Measurements from ENCODE around the gene PDZRN3.

PDZRN3 gene

DNA sequence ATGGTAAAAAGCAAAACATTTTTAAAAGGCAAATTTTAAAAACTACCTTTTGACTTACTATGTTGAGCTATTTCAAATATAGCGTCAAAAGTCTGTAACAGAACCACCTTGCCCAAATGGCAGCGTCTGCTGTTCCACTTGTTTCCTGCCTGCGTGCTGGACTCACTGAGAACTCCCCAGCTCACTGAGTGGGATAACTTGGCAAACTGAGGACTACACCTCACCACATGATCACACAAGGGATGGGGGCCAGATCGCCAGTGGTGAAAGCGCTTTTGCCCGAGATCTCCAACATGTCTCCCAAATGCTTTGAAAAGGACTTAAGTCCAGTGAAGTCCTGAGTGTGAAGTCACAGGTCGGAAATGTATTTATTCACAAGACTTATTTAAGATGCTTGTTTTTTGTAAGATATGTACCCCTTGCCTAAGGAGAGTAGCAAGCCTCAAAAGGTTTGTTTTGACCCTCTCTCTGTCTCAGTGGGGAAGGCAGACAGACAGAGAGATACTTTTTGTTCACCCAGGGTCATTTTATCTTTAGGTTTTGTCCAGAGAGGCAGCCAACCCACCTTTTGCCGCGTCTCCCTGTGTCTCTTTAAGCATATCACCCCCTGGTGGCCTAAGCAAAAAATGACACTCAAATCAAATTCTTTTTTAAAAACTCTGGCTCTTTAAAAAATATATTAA is 192.6 kb downstream of the PDZRN3 start:
- in situ Hi-C loops (cut with MboI; ENCODE audit: low sequenced_read_pairs), result loop anchor here (25.0 kb wide), 1 partner anchor 320 kb away; no protein-coding TSS in a partner anchor

- in situ Hi-C loops (cut with MboI; ENCODE audit: low sequenced_read_pairs), result loop anchor here (25.0 kb wide), 1 partner anchor 319 kb away; no protein-coding TSS in a partner anchor
These were observed 193.4 kb downstream of the PDZRN3 start for GRCh38 chr3:73431183-73431900.

DNA sequence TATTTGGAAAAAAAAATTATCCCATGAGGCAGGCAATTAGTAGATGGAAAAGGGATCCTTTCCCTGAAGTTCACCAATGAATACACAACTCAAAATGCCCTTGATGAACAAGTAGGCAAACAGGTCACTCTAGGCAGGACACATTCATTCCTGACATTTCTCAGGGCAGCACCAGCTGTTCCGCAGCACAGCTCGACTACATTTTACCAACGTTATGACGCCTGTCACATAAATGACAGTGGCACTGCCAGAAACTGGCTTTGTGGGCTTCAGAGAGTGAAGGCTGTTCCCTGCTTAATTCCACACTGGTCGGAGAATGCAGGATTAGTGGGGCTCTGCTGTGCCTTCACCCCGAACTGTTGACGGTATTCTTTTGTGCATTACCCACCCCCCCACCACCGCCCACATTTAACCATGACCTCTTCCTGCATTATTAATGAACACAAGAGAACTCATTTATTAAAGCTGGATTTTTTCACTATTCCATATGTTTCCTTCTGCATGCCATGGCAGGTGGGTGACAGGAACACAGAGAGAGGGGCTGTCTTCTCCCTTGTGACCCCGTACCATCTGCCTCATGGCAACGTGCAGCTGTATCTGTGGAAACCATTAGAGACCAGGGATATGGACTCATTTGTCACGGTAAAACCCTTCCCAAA is 197.6 kb downstream of the PDZRN3 start:
- in situ Hi-C loops (cut with MboI; ENCODE audit: low sequenced_read_pairs), result loop anchor here (25.0 kb wide), 1 partner anchor 315 kb away; no protein-coding TSS in a partner anchor

DNA sequence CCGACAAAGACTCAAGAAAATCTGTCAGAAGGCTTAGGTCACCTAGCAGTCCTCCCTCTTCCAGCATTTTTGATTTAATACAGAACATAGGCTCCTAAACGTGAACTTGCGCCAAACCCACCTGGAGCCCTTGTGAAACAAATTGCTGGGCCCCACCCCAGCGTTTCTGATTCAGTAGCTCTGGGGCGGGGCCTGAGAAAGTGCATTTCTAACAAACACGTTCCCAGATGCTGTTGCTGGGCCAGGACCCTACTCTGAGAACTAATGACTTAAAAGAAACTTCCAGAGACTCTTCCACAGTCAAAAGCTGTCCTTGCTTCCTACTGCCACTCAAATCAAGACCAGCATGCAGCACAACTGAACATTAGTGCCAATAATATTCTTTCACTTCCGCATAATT is 198.1 kb downstream of the PDZRN3 start:
- in situ Hi-C loops (cut with MboI; ENCODE audit: low sequenced_read_pairs), result loop anchor here (25.0 kb wide), 1 partner anchor 314 kb away; no protein-coding TSS in a partner anchor

GRCh38 chr3:73423116-73423515 is 201.6 kb downstream of the PDZRN3 start:
- in situ Hi-C loops (cut with MboI; ENCODE audit: low sequenced_read_pairs), result no loop called here

DNA sequence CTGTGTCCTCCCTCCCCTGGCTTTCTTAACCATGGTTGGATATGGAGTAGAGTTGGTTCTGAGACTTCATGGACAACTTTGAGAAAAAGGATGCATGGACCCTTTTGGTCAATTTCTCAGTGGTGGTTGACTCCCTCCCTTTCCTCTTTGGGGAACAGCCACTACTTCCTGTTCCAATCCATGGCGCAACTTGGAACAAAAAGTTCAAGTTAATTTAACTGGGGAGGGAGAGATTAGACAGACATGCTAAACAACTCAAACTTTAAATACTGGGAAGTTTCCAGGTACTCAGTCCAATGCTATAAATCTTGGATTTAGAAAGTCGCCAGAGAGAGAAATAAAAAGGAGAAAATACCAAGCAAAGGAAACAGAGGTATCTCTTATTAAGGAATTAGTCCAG is 202.2 kb downstream of the PDZRN3 start:
- in situ Hi-C loops (cut with MboI; ENCODE audit: low sequenced_read_pairs), result no loop called here

DNA sequence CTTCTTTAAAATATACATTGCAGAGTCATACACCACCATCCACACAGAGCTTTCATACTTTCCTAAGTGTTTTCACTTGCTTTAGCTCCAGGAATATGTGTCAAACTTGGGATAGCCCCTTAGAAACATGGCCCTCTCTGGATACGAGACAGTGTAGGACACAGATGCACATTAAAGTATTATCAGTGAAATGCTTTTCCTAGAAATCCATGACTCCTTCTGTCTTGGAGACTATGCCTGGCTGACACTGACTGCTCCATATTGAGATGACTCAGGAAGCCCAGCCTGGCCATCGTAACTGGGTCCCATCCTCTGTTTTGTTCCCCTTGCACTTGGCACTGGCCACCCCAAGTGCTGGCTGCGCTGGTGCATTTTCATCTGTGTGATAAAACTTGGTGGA is 204.8 kb downstream of the PDZRN3 start:
- in situ Hi-C loops (cut with MboI; ENCODE audit: low sequenced_read_pairs), result no loop called here

GRCh38 chr3:73419179-73419803 is 205.4 kb downstream of the PDZRN3 start:
- in situ Hi-C loops (cut with MboI; ENCODE audit: low sequenced_read_pairs), result no loop called here

GRCh38 chr3:73418681-73419080 is 206.1 kb downstream of the PDZRN3 start:
- in situ Hi-C loops (cut with MboI; ENCODE audit: low sequenced_read_pairs), result no loop called here

DNA sequence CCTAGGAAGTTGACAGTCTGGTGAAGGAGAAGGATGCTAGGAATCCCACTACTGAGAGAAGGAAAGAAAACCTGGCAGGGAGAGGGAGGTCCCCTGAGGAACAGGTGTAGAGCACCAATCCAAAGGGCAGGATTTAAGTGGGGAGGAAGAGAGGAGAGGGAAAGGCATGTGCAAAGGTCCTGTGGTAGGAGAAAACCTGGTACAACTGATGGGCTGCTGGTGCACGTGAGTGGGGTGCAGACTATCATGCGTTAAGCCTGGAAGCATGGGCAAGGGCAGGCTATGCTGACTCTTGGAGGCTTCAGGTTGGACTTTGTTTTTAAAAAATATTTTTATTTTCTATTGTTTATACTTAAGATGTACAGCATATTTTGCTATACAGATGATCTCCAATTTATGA is 209.6 kb downstream of the PDZRN3 start:
- in situ Hi-C loops (cut with MboI; ENCODE audit: low sequenced_read_pairs), result no loop called here

DNA sequence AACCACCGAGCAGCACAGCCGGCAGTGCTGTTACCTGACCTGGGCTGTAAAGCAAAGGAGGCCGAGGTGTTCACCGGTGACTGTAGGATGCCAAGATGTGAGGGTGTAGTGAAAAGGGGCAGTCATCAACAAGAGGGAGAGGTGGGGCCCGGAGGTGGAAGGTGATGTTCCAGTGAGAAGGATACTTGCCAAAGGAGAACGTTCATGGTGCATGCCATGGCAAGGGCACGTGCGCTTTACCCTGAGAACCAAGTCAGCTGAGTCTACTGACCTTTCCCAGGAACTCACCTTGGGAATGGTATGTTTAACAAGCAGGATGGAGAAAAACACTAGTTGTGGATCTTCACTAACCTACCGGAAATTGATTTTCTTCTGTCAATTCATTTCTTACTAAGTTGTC is 211.1 kb downstream of the PDZRN3 start:
- in situ Hi-C loops (cut with MboI; ENCODE audit: low sequenced_read_pairs), result no loop called here

- in situ Hi-C loops (cut with MboI; ENCODE audit: low sequenced_read_pairs), result no loop called here
These were observed 212.7 kb downstream of the PDZRN3 start for GRCh38 chr3:73411993-73412392.

- in situ Hi-C loops (cut with MboI; ENCODE audit: low sequenced_read_pairs), result no loop called here
These were observed 213.2 kb downstream of the PDZRN3 start for GRCh38 chr3:73411545-73411944.

DNA sequence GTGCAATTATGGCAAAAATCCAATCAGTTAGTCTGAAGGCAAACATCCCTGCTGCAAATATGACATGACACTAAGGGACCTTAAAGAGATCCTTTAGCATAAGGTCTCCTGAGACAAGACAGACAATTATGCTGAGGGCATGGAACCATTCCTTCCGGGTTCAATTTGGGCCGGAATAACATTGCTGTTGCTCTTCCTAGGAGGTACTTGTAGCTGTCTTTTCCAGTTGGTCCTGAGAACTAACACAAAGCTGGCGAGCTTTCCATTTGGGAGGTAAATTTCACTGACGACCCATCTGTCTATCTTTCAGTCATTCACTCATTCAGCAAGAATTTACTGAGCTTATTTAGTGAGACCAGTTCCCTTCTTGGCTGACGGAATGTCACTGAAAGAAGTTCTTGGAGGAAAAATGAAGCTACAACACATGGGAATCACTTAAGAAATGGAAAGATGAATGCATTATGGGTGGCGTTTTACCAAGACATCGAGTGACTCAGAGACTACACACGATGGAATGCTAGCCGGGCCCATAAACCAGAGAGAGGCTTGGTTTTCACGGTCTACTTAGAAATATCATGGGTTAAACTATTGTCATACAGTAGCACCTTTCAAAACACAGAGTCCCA is 215.5 kb downstream of the PDZRN3 start:
- in situ Hi-C loops (cut with MboI; ENCODE audit: low sequenced_read_pairs), result no loop called here

- in situ Hi-C loops (cut with MboI; ENCODE audit: low sequenced_read_pairs), result no loop called here
These were observed 216.1 kb downstream of the PDZRN3 start for GRCh38 chr3:73408634-73409033.

- in situ Hi-C loops (cut with MboI; ENCODE audit: low sequenced_read_pairs), result no loop called here
These were observed 217.2 kb downstream of the PDZRN3 start for GRCh38 chr3:73407577-73407976.

DNA sequence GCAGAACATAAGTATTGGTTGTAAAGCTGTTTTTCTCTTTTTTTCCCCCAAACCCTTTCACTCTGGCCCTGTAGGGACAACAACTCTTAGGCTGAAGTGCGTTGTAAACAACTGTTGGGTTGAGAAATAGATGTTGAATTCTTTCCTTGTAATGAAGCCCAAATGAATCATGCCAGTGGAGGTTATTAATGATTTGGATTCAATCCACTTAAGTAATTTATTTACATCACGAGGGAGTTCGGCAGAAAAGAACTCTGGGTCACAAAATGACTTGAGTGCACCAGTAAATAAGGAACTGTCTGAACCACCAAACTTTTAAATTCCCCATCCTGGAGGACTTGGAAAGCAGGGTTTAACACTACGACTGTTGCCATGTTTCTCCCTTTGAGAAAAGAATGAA is 218.9 kb downstream of the PDZRN3 start:
- in situ Hi-C loops (cut with MboI; ENCODE audit: low sequenced_read_pairs), result no loop called here

DNA sequence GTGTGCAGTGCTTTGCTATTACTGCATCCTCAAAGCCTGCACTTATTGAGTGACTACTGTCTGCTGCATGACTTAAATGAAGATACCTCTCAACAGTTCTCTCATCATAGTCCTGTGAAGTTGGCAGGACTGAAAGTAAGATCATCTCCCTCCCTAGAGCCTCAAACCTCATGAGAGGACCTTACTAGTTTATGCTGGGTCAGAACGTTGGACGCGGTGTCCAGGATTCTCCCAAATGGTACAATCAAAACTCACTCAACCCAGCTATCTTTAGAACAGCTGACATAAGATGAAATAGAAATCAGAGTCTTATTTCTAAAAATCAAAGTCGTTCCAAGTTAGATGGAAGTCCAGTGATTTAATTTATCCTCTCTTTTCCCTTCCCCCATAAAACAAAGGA is 219.7 kb downstream of the PDZRN3 start:
- in situ Hi-C loops (cut with MboI; ENCODE audit: low sequenced_read_pairs), result no loop called here

GRCh38 chr3:73404435-73404834 is 220.3 kb downstream of the PDZRN3 start:
- in situ Hi-C loops (cut with MboI; ENCODE audit: low sequenced_read_pairs), result no loop called here

DNA sequence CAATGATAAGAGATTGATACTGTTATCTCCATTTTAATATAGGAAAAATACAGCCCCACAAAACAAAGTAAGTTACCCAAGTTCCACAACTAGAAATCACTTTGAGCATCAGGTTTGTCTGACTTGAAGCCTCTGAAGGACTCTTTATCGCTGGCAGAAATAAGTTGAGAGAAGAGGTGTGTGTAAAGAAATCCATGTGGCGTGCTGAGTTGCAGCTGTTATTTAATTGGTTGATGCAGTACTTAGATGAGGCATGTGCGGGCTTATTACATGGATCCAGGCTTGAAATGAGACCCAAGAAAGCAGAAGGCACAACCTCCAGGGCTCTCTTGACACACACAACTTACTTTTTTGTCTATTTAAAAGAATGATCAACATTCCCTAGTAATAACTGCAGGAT is 221.3 kb downstream of the PDZRN3 start:
- in situ Hi-C loops (cut with MboI; ENCODE audit: low sequenced_read_pairs), result no loop called here
